ENCODE data around the gene GALNT8. TPM values are rescaled to one million over a fixed set of nuclear protein-coding genes. Genes with fewer than 3 reads are reported as not detected.

GALNT8 gene
- total RNA-seq, 1 experiment from 2014 or later = not detected

GRCh38 chr12:4796694-4797482, 76.7 kb downstream of the GALNT8 start:
- DNase-seq (ENCODE audit: low read depth) = no peak

GRCh38 chr12:4800555-4800954, 80.4 kb downstream of the GALNT8 start:
- no peak for DNase-seq (ENCODE audit: low read depth)

- DNase-seq (ENCODE audit: low read depth) = no peak
Observed at GRCh38 chr12:4802841-4803240, 82.6 kb downstream of the GALNT8 start.

- no peak for DNase-seq (ENCODE audit: low read depth)
Observed at GRCh38 chr12:4806439-4807115, 86.4 kb downstream of the GALNT8 start.

GRCh38 chr12:4807116-4807783, 87.0 kb downstream of the GALNT8 start:
- DNase-seq (ENCODE audit: low read depth) = no peak

GRCh38 chr12:4807813-4808212, 87.6 kb downstream of the GALNT8 start:
- no peak for DNase-seq (ENCODE audit: low read depth)

GRCh38 chr12:4809013-4809448, 88.8 kb downstream of the GALNT8 start:
- DNase-seq (ENCODE audit: low read depth) = no peak

GRCh38 chr12:4809449-4810218, 89.4 kb downstream of the GALNT8 start:
- DNase-seq (ENCODE audit: low read depth) = no peak

- DNase-seq (ENCODE audit: low read depth) = no peak
Observed at GRCh38 chr12:4810219-4810671, 90.0 kb downstream of the GALNT8 start.

- DNase-seq (ENCODE audit: low read depth) = no peak
Observed at GRCh38 chr12:4812624-4813327, 92.6 kb downstream of the GALNT8 start.

- DNase-seq (ENCODE audit: low read depth) = no peak
Observed at GRCh38 chr12:4813741-4814140, 93.5 kb downstream of the GALNT8 start.

- no peak for DNase-seq (ENCODE audit: low read depth)
Observed at GRCh38 chr12:4814485-4814884, 94.3 kb downstream of the GALNT8 start.

GRCh38 chr12:4816744-4817525, 96.7 kb downstream of the GALNT8 start:
- no peak for DNase-seq (ENCODE audit: low read depth)

- no peak for DNase-seq (ENCODE audit: low read depth)
Observed at GRCh38 chr12:4817880-4818279, 97.7 kb downstream of the GALNT8 start.

GRCh38 chr12:4819654-4820053, 99.5 kb downstream of the GALNT8 start:
- DNase-seq (ENCODE audit: low read depth) = no peak

- DNase-seq (ENCODE audit: low read depth) = no peak
Observed at GRCh38 chr12:4820971-4821370, 100.8 kb downstream of the GALNT8 start.

Measured in LHCN-M2 (cell line).